K562 (cell line): ENCODE measurements around the gene ALDOC. TPM values are rescaled to one million over a fixed set of nuclear protein-coding genes. Genes with fewer than 3 reads are reported as not detected.

Experiments
- BACH1 ChIP-seq: fragments of 200-800 bp; sonication (Bioruptor generic); IDR thresholded peaks from 2 replicates; pipeline ENCODE4 v1.6.1; 2016; ENCODE audit warnings: missing genetic modification characterization, missing compliant biosample characterization
- CEBPB ChIP-seq: fragments of 450-650 bp; IDR thresholded peaks from 2 replicates; pipeline ENCODE4 v1.6.1; 2016; ENCODE audit warnings: missing genetic modification characterization, missing compliant biosample characterization
- CREB3 ChIP-seq: fragments of 450-650 bp; conservative IDR thresholded peaks from 2 replicates; pipeline ENCODE4 v1.6.1; 2016; ENCODE audit warnings: missing genetic modification characterization, low read depth, mild to moderate bottlenecking, missing compliant biosample characterization, moderate library complexity
- EGR1 ChIP-seq: fragments of 450-650 bp; conservative IDR thresholded peaks from 2 replicates; pipeline ENCODE4 v1.6.1; 2017; ENCODE audit warnings: mild to moderate bottlenecking
- GATA2 ChIP-seq: sonication (generic); formaldehyde crosslinking; IDR thresholded peaks from 2 replicates; pipeline ENCODE4 v1.4.0; 2020; ENCODE audit warnings: mild to moderate bottlenecking, missing genetic modification reagents
- GTF2A2 ChIP-seq: IDR thresholded peaks from 2 replicates; pipeline ENCODE4 v1.6.1; 2016; ENCODE audit warnings: mild to moderate bottlenecking, missing genetic modification characterization, missing compliant biosample characterization
- MAFK ChIP-seq: IDR thresholded peaks from 2 replicates; pipeline ENCODE4 v1.6.1; 2011; ENCODE audit warnings: low read length, improper control_type of control experiment
- NCOA4 ChIP-seq: fragments of 450-650 bp; IDR thresholded peaks from 2 replicates; pipeline ENCODE4 v1.6.1; 2018; ENCODE audit warnings: mild to moderate bottlenecking; ENCODE audit not compliant: partially characterized antibody
- PYGO2 ChIP-seq: fragments of 450-650 bp; IDR thresholded peaks from 2 replicates; pipeline ENCODE4 v1.6.1; 2016; ENCODE audit warnings: mild to moderate bottlenecking, missing genetic modification characterization, moderate library complexity, missing compliant biosample characterization
- SAP30 ChIP-seq: fragments of 200-600 bp; sonication (generic); IDR thresholded peaks from 2 replicates; pipeline ENCODE4 v1.6.1; 2012; ENCODE audit warnings: borderline replicate concordance, low read depth, mild to moderate bottlenecking, moderate library complexity, low read length, control low read depth, inconsistent platforms; ENCODE audit not compliant: insufficient read depth, poor library complexity, severe bottlenecking
- SIX5 ChIP-seq, 2 experiments: IDR thresholded peaks; 2 replicates each; pipeline ENCODE4 v1.6.1; 2011; ENCODE audit warnings: low read length in 2 of 2, borderline replicate concordance in 1 of 2, low read depth in 1 of 2, mild to moderate bottlenecking in 1 of 2, moderate library complexity in 1 of 2; ENCODE audit not compliant: insufficient read depth in 1 of 2
- SMAD4 ChIP-seq: fragments of 250-450 bp; sonication (Bioruptor Pico); conservative IDR thresholded peaks from 2 replicates; pipeline ENCODE4 v1.8.0; 2021; ENCODE audit warnings: inconsistent platforms, mild to moderate bottlenecking, moderate library complexity
- STAT5B ChIP-seq: fragments of 250-450 bp; sonication (Bioruptor Pico); IDR thresholded peaks from 2 replicates; pipeline ENCODE4 v1.8.0; 2021; ENCODE audit warnings: mild to moderate bottlenecking, inconsistent platforms
- TEAD2 ChIP-seq: fragments of 450-650 bp; IDR thresholded peaks from 2 replicates; pipeline ENCODE4 v1.6.1; 2016; ENCODE audit warnings: missing genetic modification characterization, control low read depth, missing compliant biosample characterization
- THRA ChIP-seq: fragments of 450-650 bp; IDR thresholded peaks from 2 replicates; pipeline ENCODE4 v1.6.1; 2017; ENCODE audit warnings: mild to moderate bottlenecking, moderate library complexity
- ZFP1 ChIP-seq: fragments of 450-650 bp; formaldehyde crosslinking; IDR thresholded peaks from 2 replicates; pipeline ENCODE4 v1.4.0; 2020; ENCODE audit warnings: mild to moderate bottlenecking, mixed read lengths
- ZFP91 ChIP-seq: sonication (generic); formaldehyde crosslinking; IDR thresholded peaks from 2 replicates; pipeline ENCODE4 v1.8.0; 2022; ENCODE audit warnings: mild to moderate bottlenecking, missing genetic modification reagents
- ZMIZ1 ChIP-seq, 2 experiments: fragments of 150-350 bp in 1 of 2; IDR thresholded peaks; 2 replicates each; pipeline ENCODE4 v1.6.1; 2012 to 2016; ENCODE audit warnings: low read depth in 2 of 2, low read length in 2 of 2, mild to moderate bottlenecking in 1 of 2, moderate library complexity in 1 of 2
- ZNF217 ChIP-seq: sonication (generic); formaldehyde crosslinking; IDR thresholded peaks from 2 replicates; pipeline ENCODE4 v1.8.0; 2022; ENCODE audit warnings: mild to moderate bottlenecking, missing genetic modification reagents
- ZNF75A ChIP-seq: fragments of 450-650 bp; formaldehyde crosslinking; IDR thresholded peaks from 2 replicates; pipeline ENCODE4 v1.4.0; 2020; ENCODE audit warnings: mild to moderate bottlenecking
- polyA plus RNA-seq, 8 experiments: library from polyadenylated mRNA; depleted of rRNA in 4 of 8; stranded (reverse) in 5 of 8; unstranded in 3 of 8; fragments of >200 nt; fragmentation: Nextera tagmentation in 2 of 8; fragmentation: Illumina TruSeq in 1 of 8; extraction: Ambion mirVana in 2 of 8; extraction: Trizol in 1 of 8; gene quantifications; 2 replicates each; pipeline versions ENCODE4 v1.2.1 to v1.2.3, GENCODE V29; 2011 to 2014; ENCODE audit warnings: inconsistent platforms in 1 of 8, missing spikeins in 1 of 8
- total RNA-seq, 7 experiments: library from RNA; depleted of rRNA in 6 of 7; stranded (reverse); fragments of >200 nt in 6 of 7; fragmentation: Illumina TruSeq in 2 of 7; extraction: Trizol in 2 of 7; gene quantifications; 2 replicates each; pipeline versions ENCODE4 v1.2.1 to v1.2.3, GENCODE V29; 2011 to 2021; ENCODE audit warnings: low replicate concordance in 1 of 7

Gene ALDOC
- total and polyA plus RNA-seq, 9 of the 15 experiments (the other 6 are each of a cell fraction or from before 2014, with no cell fraction given): 43.2 to 263 (median 99.2) TPM

GRCh38 chr17:28599311-28600184 lies 22.9 kb upstream of the ALDOC start (continued):
- TF ChIP-seq NCOA4: no peak
- TF ChIP-seq BACH1 (tag): 0 out of 2 replicates have a peak, but pooled peaks have one; percentile 52
- no peak for TF ChIP-seq GATA2 (CRISPR knock-in tag)
- no peak for TF ChIP-seq CREB3 (tag)
- TF ChIP-seq PYGO2 (tag): no peak
- no peak for TF ChIP-seq SIX5 (IDR thresholded peaks at IDR 0.05; ENCODE audit: borderline replicate concordance in 1 of 2, insufficient read depth in 1 of 2, low read depth in 1 of 2, low read length in 2 of 2)
- peak; percentile 21 for TF ChIP-seq SAP30
- no peak for TF ChIP-seq STAT5B (CRISPR knock-in tag)
- no peak for TF ChIP-seq ZMIZ1 (IDR thresholded peaks at IDR 0.05; ENCODE audit: low read depth in 2 of 2, low read length in 2 of 2)
- TF ChIP-seq ZNF75A: no peak; the same call in 1 of the 2 replicates
- no peak for TF ChIP-seq ZFP1
- TF ChIP-seq THRA: no peak
- TF ChIP-seq TEAD2 (tag): no peak
- no peak for TF ChIP-seq ZFP91 (CRISPR knock-in tag)
- no peak for TF ChIP-seq ZNF217 (CRISPR knock-in tag)
- TF ChIP-seq GTF2A2: no peak
- no peak for TF ChIP-seq CEBPB (tag)
- TF ChIP-seq MAFK: peak; percentile 2; the same call in 1 of the 2 replicates
- no peak for TF ChIP-seq EGR1
- TF ChIP-seq SMAD4: no peak; the same call in none of the 2 replicates
